ENCODE data around the gene THEM5. TPM values are rescaled to one million over a fixed set of nuclear protein-coding genes. Genes with fewer than 3 reads are reported as not detected.

Gene THEM5
- polyA plus RNA-seq, 3 donors: not detected

DNA sequence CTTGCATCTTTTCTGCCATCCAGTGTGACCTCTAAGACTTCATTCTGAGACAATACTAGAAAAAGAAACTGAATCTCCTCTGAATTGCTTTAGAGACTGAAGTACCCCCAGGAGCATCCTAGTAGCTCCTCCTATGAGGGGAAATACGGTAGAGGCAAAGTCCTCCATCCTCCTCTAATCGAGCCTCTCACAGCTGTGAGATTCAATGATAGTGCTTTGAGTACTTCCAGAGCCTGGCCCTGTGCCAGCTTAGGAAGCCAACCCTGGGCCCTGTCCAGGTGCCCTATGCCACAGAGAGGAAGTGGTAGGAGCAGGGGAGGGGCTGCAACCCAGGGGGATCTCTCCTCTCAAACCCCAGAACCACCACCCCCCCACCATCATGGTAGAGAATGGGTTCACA, 32.6 kb downstream of the THEM5 start:
- H4K20me1 ChIP-seq (ENCODE audit: insufficient read depth, low read length): no peaks in the 10 kb centered on the region
- H3K9ac ChIP-seq (ENCODE audit: insufficient read depth, low read length, poor library complexity, severe bottlenecking): no peak overlapping the region
- no peak overlapping the region for H3K4me2 ChIP-seq (replicated peaks; ENCODE audit: extremely low read depth, low read length, poor library complexity, severe bottlenecking)
- Mint-ChIP-seq H3K9me3 (no peaks in the 10 kb centered on the region), H3K36me3 (no peaks in the 10 kb centered on the region), H3K27ac (no peak overlapping the region), H3K4me1 (peaks cover 14% of the 10 kb centered on the region), H3K4me3 (no peak overlapping the region), H3K27me3 (ENCODE audit: low read depth in 3 of 3) (peaks cover 10 to 12% (median 10%) of the 10 kb centered on the region in 3 donors)
- H3K27ac ChIP-seq (ENCODE audit: low read depth in 1 of 2, low read length in 2 of 2): no peak overlapping the region
- no peak for DNase-seq
- no peaks in the 10 kb centered on the region for H3K27me3 ChIP-seq (ENCODE audit: control insufficient read depth in 2 of 2, insufficient read depth in 2 of 2, low read length in 2 of 2)
- H3K36me3 ChIP-seq (replicated peaks in 1 of 2; ENCODE audit: control insufficient read depth in 1 of 2, insufficient read depth in 2 of 2, low read length in 2 of 2): no peaks in the 10 kb centered on the region
- H2AFZ ChIP-seq (ENCODE audit: insufficient read depth, low read depth, low read length, poor library complexity, severe bottlenecking): no peak overlapping the region
- intact Hi-C loops (cut with micrococcal nuclease): no loop called here
- no CpG with 5 or more reads among the region's 2 CpGs for WGBS (ENCODE audit: insufficient coverage)
- H3K4me3 ChIP-seq (replicated peaks in 1 of 3; ENCODE audit: low read depth in 2 of 3, low read length in 3 of 3): no peak overlapping the region
- no peaks in the 10 kb centered on the region for H3K9me3 ChIP-seq (replicated peaks in 1 of 2; ENCODE audit: control insufficient read depth in 1 of 2, insufficient read depth in 1 of 2, low read length in 2 of 2)
- TF ChIP-seq CTCF (IDR thresholded peaks at IDR 0.05): no peak
- H3K79me2 ChIP-seq (ENCODE audit: insufficient read depth, low read length): no peaks in the 10 kb centered on the region
- H3K4me1 ChIP-seq (ENCODE audit: control insufficient read depth in 1 of 2, insufficient read depth in 2 of 2, low read length in 2 of 2): peaks cover 8 to 10% of the 10 kb centered on the region in 2 donors

DNA sequence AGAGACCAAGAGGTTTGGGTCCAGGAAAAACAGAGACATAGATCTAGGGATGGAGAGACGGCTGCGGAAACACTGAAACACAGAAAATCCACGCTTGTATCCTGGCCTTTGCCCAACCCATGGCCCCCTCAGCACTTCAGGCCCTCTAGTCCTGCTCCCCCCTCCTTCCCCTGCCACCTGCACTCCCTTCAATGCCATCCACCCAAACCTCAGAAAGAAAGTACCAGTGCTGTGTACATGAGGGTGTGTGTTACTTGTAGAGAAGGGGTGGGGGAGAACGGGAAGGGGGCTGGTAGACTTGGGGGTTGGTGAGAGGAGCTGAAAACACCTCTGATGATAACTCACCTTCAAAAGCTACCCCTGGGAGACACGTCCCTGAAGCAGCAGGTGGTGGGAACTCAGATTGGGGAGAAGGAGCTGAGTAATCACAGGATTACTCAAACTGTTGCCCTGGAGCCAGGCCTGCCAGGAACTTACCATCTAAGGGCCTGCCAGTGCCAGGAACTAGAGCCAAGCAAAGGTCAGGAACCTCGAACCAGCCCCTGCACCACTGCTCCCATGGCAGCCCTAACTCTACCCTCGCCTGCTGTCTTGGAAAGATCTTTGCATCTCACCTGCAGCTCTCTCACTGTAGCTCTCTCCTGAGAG, 33.4 kb downstream of the THEM5 start:
- no peak overlapping the region for H3K4me3 Mint-ChIP-seq
- intact Hi-C loops (cut with micrococcal nuclease): no loop called here
- 66% methylated on average over 6 of the region's 7 CpGs for WGBS (ENCODE audit: insufficient coverage)

More for the DNA sequence above, 33.4 kb downstream of the THEM5 start:
- Mint-ChIP-seq H3K36me3 (no peaks in the 10 kb centered on the region), H3K27me3 (ENCODE audit: low read depth in 3 of 3) (peaks cover 11 to 14% (median 12%) of the 10 kb centered on the region in 3 donors), H3K4me1 (peaks cover 16% of the 10 kb centered on the region), H3K9me3 (no peaks in the 10 kb centered on the region), H3K27ac (no peak overlapping the region)
- no peak overlapping the region for H3K4me2 ChIP-seq (replicated peaks; ENCODE audit: extremely low read depth, low read length, poor library complexity, severe bottlenecking)
- H3K9ac ChIP-seq (ENCODE audit: insufficient read depth, low read length, poor library complexity, severe bottlenecking): no peak overlapping the region
- no peak for TF ChIP-seq CTCF (IDR thresholded peaks at IDR 0.05)
- no peak overlapping the region for H3K4me3 ChIP-seq (replicated peaks in 1 of 3; ENCODE audit: low read depth in 2 of 3, low read length in 3 of 3)
- H3K4me1 ChIP-seq (ENCODE audit: control insufficient read depth in 1 of 2, insufficient read depth in 2 of 2, low read length in 2 of 2): peaks cover 8 to 10% of the 10 kb centered on the region in 2 donors
- no peaks in the 10 kb centered on the region for H3K27me3 ChIP-seq (ENCODE audit: control insufficient read depth in 2 of 2, insufficient read depth in 2 of 2, low read length in 2 of 2)
- H3K36me3 ChIP-seq (replicated peaks in 1 of 2; ENCODE audit: control insufficient read depth in 1 of 2, insufficient read depth in 2 of 2, low read length in 2 of 2): no peaks in the 10 kb centered on the region
- H3K79me2 ChIP-seq (ENCODE audit: insufficient read depth, low read length): no peaks in the 10 kb centered on the region
- H3K27ac ChIP-seq (ENCODE audit: low read depth in 1 of 2, low read length in 2 of 2): no peak overlapping the region
- H3K9me3 ChIP-seq (replicated peaks in 1 of 2; ENCODE audit: control insufficient read depth in 1 of 2, insufficient read depth in 1 of 2, low read length in 2 of 2): no peaks in the 10 kb centered on the region
- DNase-seq: no peak
- H2AFZ ChIP-seq (ENCODE audit: insufficient read depth, low read depth, low read length, poor library complexity, severe bottlenecking): no peak overlapping the region
- H4K20me1 ChIP-seq (ENCODE audit: insufficient read depth, low read length): no peaks in the 10 kb centered on the region
